Measurements from ENCODE around the gene STBD1. TPM values are rescaled to one million over a fixed set of nuclear protein-coding genes. Genes with fewer than 3 reads are reported as not detected.

Gene STBD1
- total and polyA plus RNA-seq, 9 of the 15 experiments (the other 6 are each of a cell fraction or from before 2014, with no cell fraction given), result 0.08 to 0.64 (median 0.27) TPM; not detected in 2

- Histone ChIP-seq H3K9me3 (replicated peaks; ENCODE audit: control insufficient read depth, insufficient read depth, low read depth, low read length) (no peaks in the 10 kb centered on the region), H3K27me3 (ENCODE audit: control insufficient read depth in 2 of 2, insufficient read depth in 2 of 2, low read length in 2 of 2) (no peaks in the 10 kb centered on the region), H3K9ac (ENCODE audit: insufficient read depth in 1 of 2, low read depth in 2 of 2, low read length in 2 of 2) (no peak overlapping the region), H3K4me2 (ENCODE audit: insufficient read depth, low read length) (no peak overlapping the region), H3K4me3 (no peak overlapping the region), H3K27ac (ENCODE audit: extremely low read depth, low read depth, low read length) (no peak overlapping the region), H4K20me1 (replicated peaks; ENCODE audit: control insufficient read depth, insufficient read depth, low read length) (no peaks in the 10 kb centered on the region), H3K79me2 (ENCODE audit: control insufficient read depth, insufficient read depth, low read length) (no peaks in the 10 kb centered on the region), H3K9me1 (ENCODE audit: control insufficient read depth, insufficient read depth, low read length) (no peaks in the 10 kb centered on the region), H3K4me1 (replicated peaks in 1 of 2; ENCODE audit: control insufficient read depth in 2 of 2, insufficient read depth in 2 of 2, low read length in 2 of 2) (no peaks in the 10 kb centered on the region; a peak in 2 of 5 replicates), H3K36me3 (ENCODE audit: control insufficient read depth, insufficient read depth, low read length) (no peaks in the 10 kb centered on the region; the same call in 2 of the 3 replicates), H2AFZ (ENCODE audit: low read depth, low read length) (no peak overlapping the region)
- no TSS peak for BruUV-seq (replicated peaks)
- WGBS (ENCODE audit: insufficient coverage, low coverage, missing lambda C conversion rate), result 60% methylated on average over 8 of the region's 9 CpGs
- intact Hi-C loops (cut with micrococcal nuclease) (no loop called here), in situ Hi-C loops (cut with MboI) (no loop called here)
- ChIA-PET POLR2A (no interaction called here), CTCF (ENCODE audit: low intra/inter-chr PET ratio) (no interaction called here)
- DNase-seq (ENCODE audit: extremely low read depth in 1 of 4, low spot score in 3 of 4) (no peak), FAIRE-seq (no peak), ATAC-seq (no peak)
- TF ChIP-seq NFATC3 (IDR thresholded peaks at IDR 0.05) (no peak), PTBP1 (IDR thresholded peaks at IDR 0.05; ENCODE audit: low read depth, low read length) (no peak), SP1 (CRISPR knock-in tag; IDR thresholded peaks at IDR 0.05) (no peak), TAF7 (tag; IDR thresholded peaks at IDR 0.05) (no peak), NFRKB (IDR thresholded peaks at IDR 0.05; ENCODE audit: low read depth) (no peak), HMGN3 (IDR thresholded peaks at IDR 0.05; ENCODE audit: borderline replicate concordance, extremely low read depth, insufficient read length, low read depth, low read length) (no peak), SAP30 (IDR thresholded peaks at IDR 0.05; ENCODE audit: borderline replicate concordance, insufficient read depth, low read depth, low read length, poor library complexity, severe bottlenecking) (no peak), ZNF551 (CRISPR knock-in tag; IDR thresholded peaks at IDR 0.05) (no peak), ZNF589 (CRISPR knock-in tag; IDR thresholded peaks at IDR 0.05; ENCODE audit: low read depth) (no peak), HMG20B (CRISPR knock-in tag; IDR thresholded peaks at IDR 0.05) (no peak), NONO (IDR thresholded peaks at IDR 0.05; ENCODE audit: low read depth in 2 of 2, low read length in 1 of 2) (no peak), ZNF778 (CRISPR knock-in tag; IDR thresholded peaks at IDR 0.05) (no peak), SREBF1 (IDR thresholded peaks at IDR 0.05; ENCODE audit: borderline replicate concordance, low read depth, low read length) (no peak)
- TF ChIP-seq, protein P1, sequence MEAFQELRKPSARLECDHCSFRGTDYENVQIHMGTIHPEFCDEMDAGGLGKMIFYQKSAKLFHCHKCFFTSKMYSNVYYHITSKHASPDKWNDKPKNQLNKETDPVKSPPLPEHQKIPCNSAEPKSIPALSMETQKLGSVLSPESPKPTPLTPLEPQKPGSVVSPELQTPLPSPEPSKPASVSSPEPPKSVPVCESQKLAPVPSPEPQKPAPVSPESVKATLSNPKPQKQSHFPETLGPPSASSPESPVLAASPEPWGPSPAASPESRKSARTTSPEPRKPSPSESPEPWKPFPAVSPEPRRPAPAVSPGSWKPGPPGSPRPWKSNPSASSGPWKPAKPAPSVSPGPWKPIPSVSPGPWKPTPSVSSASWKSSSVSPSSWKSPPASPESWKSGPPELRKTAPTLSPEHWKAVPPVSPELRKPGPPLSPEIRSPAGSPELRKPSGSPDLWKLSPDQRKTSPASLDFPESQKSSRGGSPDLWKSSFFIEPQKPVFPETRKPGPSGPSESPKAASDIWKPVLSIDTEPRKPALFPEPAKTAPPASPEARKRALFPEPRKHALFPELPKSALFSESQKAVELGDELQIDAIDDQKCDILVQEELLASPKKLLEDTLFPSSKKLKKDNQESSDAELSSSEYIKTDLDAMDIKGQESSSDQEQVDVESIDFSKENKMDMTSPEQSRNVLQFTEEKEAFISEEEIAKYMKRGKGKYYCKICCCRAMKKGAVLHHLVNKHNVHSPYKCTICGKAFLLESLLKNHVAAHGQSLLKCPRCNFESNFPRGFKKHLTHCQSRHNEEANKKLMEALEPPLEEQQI (IDR thresholded peaks at IDR 0.05), result no peak
- TF ChIP-seq, protein P2, sequence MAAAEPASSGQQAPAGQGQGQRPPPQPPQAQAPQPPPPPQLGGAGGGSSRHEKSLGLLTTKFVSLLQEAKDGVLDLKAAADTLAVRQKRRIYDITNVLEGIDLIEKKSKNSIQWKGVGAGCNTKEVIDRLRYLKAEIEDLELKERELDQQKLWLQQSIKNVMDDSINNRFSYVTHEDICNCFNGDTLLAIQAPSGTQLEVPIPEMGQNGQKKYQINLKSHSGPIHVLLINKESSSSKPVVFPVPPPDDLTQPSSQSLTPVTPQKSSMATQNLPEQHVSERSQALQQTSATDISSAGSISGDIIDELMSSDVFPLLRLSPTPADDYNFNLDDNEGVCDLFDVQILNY (CRISPR knock-in tag; IDR thresholded peaks at IDR 0.05), result no peak
- TF ChIP-seq, protein P3, sequence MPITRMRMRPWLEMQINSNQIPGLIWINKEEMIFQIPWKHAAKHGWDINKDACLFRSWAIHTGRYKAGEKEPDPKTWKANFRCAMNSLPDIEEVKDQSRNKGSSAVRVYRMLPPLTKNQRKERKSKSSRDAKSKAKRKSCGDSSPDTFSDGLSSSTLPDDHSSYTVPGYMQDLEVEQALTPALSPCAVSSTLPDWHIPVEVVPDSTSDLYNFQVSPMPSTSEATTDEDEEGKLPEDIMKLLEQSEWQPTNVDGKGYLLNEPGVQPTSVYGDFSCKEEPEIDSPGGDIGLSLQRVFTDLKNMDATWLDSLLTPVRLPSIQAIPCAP (CRISPR knock-in tag; IDR thresholded peaks at IDR 0.05; ENCODE audit: borderline replicate concordance), result no peak
- TF ChIP-seq, protein P4, sequence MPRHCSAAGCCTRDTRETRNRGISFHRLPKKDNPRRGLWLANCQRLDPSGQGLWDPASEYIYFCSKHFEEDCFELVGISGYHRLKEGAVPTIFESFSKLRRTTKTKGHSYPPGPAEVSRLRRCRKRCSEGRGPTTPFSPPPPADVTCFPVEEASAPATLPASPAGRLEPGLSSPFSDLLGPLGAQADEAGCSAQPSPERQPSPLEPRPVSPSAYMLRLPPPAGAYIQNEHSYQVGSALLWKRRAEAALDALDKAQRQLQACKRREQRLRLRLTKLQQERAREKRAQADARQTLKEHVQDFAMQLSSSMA (CRISPR knock-in tag; IDR thresholded peaks at IDR 0.05), result no peak
Measured at GRCh38 chr4:76276813-76277212, 29.7 kb upstream of the STBD1 start.
